Measurements from ENCODE around the gene HSD17B12. TPM values are rescaled to one million over a fixed set of nuclear protein-coding genes. Genes with fewer than 3 reads are reported as not detected.
A peak's percentile ranks its signal among the peaks of the same experiment; 100 is the strongest.

Gene HSD17B12
- total RNA-seq, 5 donors from 2014 or later (not counting 1 experiment from before 2014, with no cell fraction given): 17.9 to 25.6 (median 23.8) TPM

- Mint-ChIP-seq H3K27ac (peak overlapping the region; percentile 61 to 94), H3K4me3 (peak overlapping the region; percentile 93), H3K36me3 (no peaks in the 10 kb centered on the region), H3K4me1 (peaks cover 20 to 25% (median 23%) of the 10 kb centered on the region in 3 donors), H3K27me3 (peaks cover 11 to 16% of the 10 kb centered on the region in 2 donors), H3K9me3 (no peaks in the 10 kb centered on the region)
- Histone ChIP-seq H3K4me1 (ENCODE audit: control insufficient read depth in 1 of 2, extremely low read depth in 1 of 2, insufficient read depth in 2 of 2, low read length in 2 of 2) (peaks cover 7 to 11% of the 10 kb centered on the region in 2 experiments), H3K4me3 (ENCODE audit: control insufficient read depth in 1 of 2, extremely low read depth in 1 of 2, low read length in 1 of 2) (peak overlapping the region; percentile 95), H3K27me3 (replicated peaks in 1 of 2; ENCODE audit: control insufficient read depth in 2 of 2, extremely low read depth in 1 of 2, insufficient read depth in 2 of 2, low read length in 1 of 2) (peaks cover 2 to 5% of the 10 kb centered on the region in 2 experiments), H3K27ac (ENCODE audit: low read length) (peak overlapping the region; percentile 74), H3K36me3 (ENCODE audit: control insufficient read depth in 2 of 2, extremely low read depth in 1 of 2, insufficient read depth in 1 of 2, low read length in 1 of 2) (no peaks in the 10 kb centered on the region), H3K9me3 (no peaks in the 10 kb centered on the region)
- CTCF ChIA-PET: no interaction called here
- WGBS (ENCODE audit: insufficient coverage): under 1% methylated on average over 33 of the region's 33 CpGs
- ATAC-seq (replicated peaks in 1 of 4): peak; percentile 98 to 100 (median 100)
- peak; percentile 66 to 89 (median 82) for DNase-seq
- POLR2A ChIA-PET: no interaction called here
Observed at GRCh38 chr11:43643898-43644620, 36.5 kb upstream of the HSD17B12 start.

- peak overlapping the region; percentile 61 to 94 for H3K27ac Mint-ChIP-seq
- H3K27me3 Mint-ChIP-seq: peaks cover 4 to 9% of the 10 kb centered on the region in 2 donors
- no peaks in the 10 kb centered on the region for H3K9me3 ChIP-seq
- H3K36me3 Mint-ChIP-seq: peaks cover 5% of the 10 kb centered on the region
- H3K27ac ChIP-seq (ENCODE audit: low read length): no peak overlapping the region
- CTCF ChIA-PET: no interaction called here
- peak overlapping the region; percentile 93 for H3K4me3 Mint-ChIP-seq
- 38% methylated on average over 7 of the region's 7 CpGs for WGBS (ENCODE audit: insufficient coverage)
- no peak for DNase-seq
- ATAC-seq (replicated peaks in 1 of 4): no peak
- POLR2A ChIA-PET: interaction anchor here in 1 of 2 donors (0.7 kb wide), 1 partner anchor 32 kb away, joined by 3 read pairs; no protein-coding TSS in a partner anchor
- H3K9me3 Mint-ChIP-seq: no peaks in the 10 kb centered on the region
- H3K4me3 ChIP-seq (ENCODE audit: control insufficient read depth in 1 of 2, extremely low read depth in 1 of 2, low read length in 1 of 2): peak overlapping the region; percentile 95
- peaks cover 7 to 11% of the 10 kb centered on the region in 2 experiments for H3K4me1 ChIP-seq (ENCODE audit: control insufficient read depth in 1 of 2, extremely low read depth in 1 of 2, insufficient read depth in 2 of 2, low read length in 2 of 2)
- peaks cover 20 to 25% (median 23%) of the 10 kb centered on the region in 3 donors for H3K4me1 Mint-ChIP-seq
- H3K27me3 ChIP-seq (replicated peaks in 1 of 2; ENCODE audit: control insufficient read depth in 2 of 2, extremely low read depth in 1 of 2, insufficient read depth in 2 of 2, low read length in 1 of 2): no peaks in the 10 kb centered on the region
- no peaks in the 10 kb centered on the region for H3K36me3 ChIP-seq (ENCODE audit: control insufficient read depth in 2 of 2, extremely low read depth in 1 of 2, insufficient read depth in 1 of 2, low read length in 1 of 2)
Observed at GRCh38 chr11:43644621-43645299, 35.8 kb upstream of the HSD17B12 start.

- no peak for DNase-seq
- WGBS (ENCODE audit: insufficient coverage): no CpG with 5 or more reads among the region's 2 CpGs
- Histone ChIP-seq H3K9me3 (no peaks in the 10 kb centered on the region), H3K27me3 (replicated peaks in 1 of 2; ENCODE audit: control insufficient read depth in 2 of 2, extremely low read depth in 1 of 2, insufficient read depth in 2 of 2, low read length in 1 of 2) (no peaks in the 10 kb centered on the region), H3K27ac (ENCODE audit: low read length) (no peak overlapping the region), H3K4me1 (ENCODE audit: control insufficient read depth in 1 of 2, extremely low read depth in 1 of 2, insufficient read depth in 2 of 2, low read length in 2 of 2) (peaks cover 7 to 11% of the 10 kb centered on the region in 2 experiments), H3K36me3 (ENCODE audit: control insufficient read depth in 2 of 2, extremely low read depth in 1 of 2, insufficient read depth in 1 of 2, low read length in 1 of 2) (no peaks in the 10 kb centered on the region), H3K4me3 (ENCODE audit: control insufficient read depth in 1 of 2, extremely low read depth in 1 of 2, low read length in 1 of 2) (no peak overlapping the region)
- Mint-ChIP-seq H3K9me3 (peaks cover 2 to 5% (median 4%) of the 10 kb centered on the region in 3 donors), H3K27ac (no peak overlapping the region), H3K4me3 (peak overlapping the region in 2 of 3 donors; percentile 31 to 93), H3K36me3 (peaks cover 14% of the 10 kb centered on the region), H3K27me3 (no peaks in the 10 kb centered on the region), H3K4me1 (peaks cover 20 to 25% (median 23%) of the 10 kb centered on the region in 3 donors)
- ChIA-PET POLR2A (no interaction called here), CTCF (no interaction called here)
- ATAC-seq (replicated peaks in 1 of 4): no peak
Observed at GRCh38 chr11:43646767-43647166, 33.8 kb upstream of the HSD17B12 start.

GRCh38 chr11:43648888-43649287 lies 31.6 kb upstream of the HSD17B12 start:
- H3K4me3 Mint-ChIP-seq: no peak overlapping the region
- ATAC-seq (replicated peaks in 1 of 4) (no peak), DNase-seq (no peak)
- WGBS (ENCODE audit: insufficient coverage): 97% methylated on average over 5 of the region's 7 CpGs
- peaks cover 14% of the 10 kb centered on the region for H3K36me3 Mint-ChIP-seq
- H3K4me1 Mint-ChIP-seq: peaks cover 14 to 21% (median 19%) of the 10 kb centered on the region in 3 donors
- Histone ChIP-seq H3K4me3 (ENCODE audit: control insufficient read depth in 1 of 2, extremely low read depth in 1 of 2, low read length in 1 of 2) (no peak overlapping the region), H3K36me3 (ENCODE audit: control insufficient read depth in 2 of 2, extremely low read depth in 1 of 2, insufficient read depth in 1 of 2, low read length in 1 of 2) (no peaks in the 10 kb centered on the region), H3K27me3 (replicated peaks in 1 of 2; ENCODE audit: control insufficient read depth in 2 of 2, extremely low read depth in 1 of 2, insufficient read depth in 2 of 2, low read length in 1 of 2) (no peaks in the 10 kb centered on the region), H3K27ac (ENCODE audit: low read length) (no peak overlapping the region), H3K9me3 (no peaks in the 10 kb centered on the region), H3K4me1 (ENCODE audit: control insufficient read depth in 1 of 2, extremely low read depth in 1 of 2, insufficient read depth in 2 of 2, low read length in 2 of 2) (peaks cover 7 to 11% of the 10 kb centered on the region in 2 experiments)
- peaks cover 2 to 6% (median 4%) of the 10 kb centered on the region in 3 donors for H3K9me3 Mint-ChIP-seq
- peaks cover 0 to 2% of the 10 kb centered on the region in 2 donors for H3K27me3 Mint-ChIP-seq
- no peak overlapping the region for H3K27ac Mint-ChIP-seq
- ChIA-PET POLR2A (no interaction called here), CTCF (no interaction called here)

- Mint-ChIP-seq H3K4me1 (peaks cover 8 to 17% (median 15%) of the 10 kb centered on the region in 3 donors), H3K4me3 (no peak overlapping the region), H3K36me3 (peaks cover 14% of the 10 kb centered on the region), H3K27me3 (peaks cover 0 to 2% of the 10 kb centered on the region in 2 donors), H3K27ac (no peak overlapping the region), H3K9me3 (peaks cover 2 to 6% (median 4%) of the 10 kb centered on the region in 3 donors)
- no peak overlapping the region for H3K27ac ChIP-seq (ENCODE audit: low read length)
- 100% methylated on average over 2 of the region's 4 CpGs for WGBS (ENCODE audit: insufficient coverage)
- no peak overlapping the region for H3K4me3 ChIP-seq (ENCODE audit: control insufficient read depth in 1 of 2, extremely low read depth in 1 of 2, low read length in 1 of 2)
- no peaks in the 10 kb centered on the region for H3K9me3 ChIP-seq
- H3K36me3 ChIP-seq (ENCODE audit: control insufficient read depth in 2 of 2, extremely low read depth in 1 of 2, insufficient read depth in 1 of 2, low read length in 1 of 2): no peaks in the 10 kb centered on the region
- no peaks in the 10 kb centered on the region for H3K27me3 ChIP-seq (replicated peaks in 1 of 2; ENCODE audit: control insufficient read depth in 2 of 2, extremely low read depth in 1 of 2, insufficient read depth in 2 of 2, low read length in 1 of 2)
- no peak for ATAC-seq (replicated peaks in 1 of 4)
- H3K4me1 ChIP-seq (ENCODE audit: control insufficient read depth in 1 of 2, extremely low read depth in 1 of 2, insufficient read depth in 2 of 2, low read length in 2 of 2): peaks cover 5 to 6% of the 10 kb centered on the region in 2 experiments
- ChIA-PET POLR2A (no interaction called here), CTCF (no interaction called here)
- no peak for DNase-seq
Observed at GRCh38 chr11:43649501-43649900, 31.0 kb upstream of the HSD17B12 start.

GRCh38 chr11:43649921-43650320 lies 30.6 kb upstream of the HSD17B12 start:
- Histone ChIP-seq H3K4me3 (ENCODE audit: control insufficient read depth in 1 of 2, extremely low read depth in 1 of 2, low read length in 1 of 2) (no peak overlapping the region), H3K27me3 (replicated peaks in 1 of 2; ENCODE audit: control insufficient read depth in 2 of 2, extremely low read depth in 1 of 2, insufficient read depth in 2 of 2, low read length in 1 of 2) (no peaks in the 10 kb centered on the region), H3K36me3 (ENCODE audit: control insufficient read depth in 2 of 2, extremely low read depth in 1 of 2, insufficient read depth in 1 of 2, low read length in 1 of 2) (no peaks in the 10 kb centered on the region), H3K27ac (ENCODE audit: low read length) (no peak overlapping the region), H3K9me3 (no peaks in the 10 kb centered on the region), H3K4me1 (ENCODE audit: control insufficient read depth in 1 of 2, extremely low read depth in 1 of 2, insufficient read depth in 2 of 2, low read length in 2 of 2) (peaks cover 1 to 2% of the 10 kb centered on the region in 2 experiments)
- DNase-seq (no peak), ATAC-seq (replicated peaks in 1 of 4) (no peak)
- Mint-ChIP-seq H3K4me3 (no peak overlapping the region), H3K27ac (no peak overlapping the region), H3K9me3 (peaks cover 2 to 6% (median 4%) of the 10 kb centered on the region in 3 donors), H3K27me3 (peaks cover 0 to 2% of the 10 kb centered on the region in 2 donors), H3K36me3 (peaks cover 14% of the 10 kb centered on the region), H3K4me1 (peaks cover 4 to 12% (median 10%) of the 10 kb centered on the region in 3 donors)
- ChIA-PET CTCF (no interaction called here), POLR2A (no interaction called here)
- WGBS (ENCODE audit: insufficient coverage): no CpG with 5 or more reads among the region's 1 CpG
